H1 (cell line): ENCODE data around the gene TPMT. TPM values are rescaled to one million over a fixed set of nuclear protein-coding genes. Genes with fewer than 3 reads are reported as not detected.

Experiments used
- CHD7 ChIP-seq: fragments of 300-600 bp; sonication (generic); IDR thresholded peaks from 2 replicates; pipeline ENCODE4 v1.7.1; 2012; ENCODE audit warnings: low read length, moderate library complexity, mild to moderate bottlenecking, inconsistent platforms; ENCODE audit not compliant: insufficient replicate concordance
- CTCF ChIP-seq, 3 experiments: IDR thresholded peaks; 1 replicate in 2 of 3; 2 replicates in 1 of 3; pipeline versions ENCODE4 v1.5.1 to v1.6.1; 2011; ENCODE audit warnings: low read length in 3 of 3, mild to moderate bottlenecking in 3 of 3, inconsistent platforms in 2 of 3, low read depth in 1 of 3, moderate library complexity in 1 of 3; ENCODE audit not compliant: insufficient read depth in 1 of 3; ENCODE audit errors: control extremely low read depth in 1 of 3
- GABPA ChIP-seq: IDR thresholded peaks from 2 replicates; pipeline ENCODE4 v1.6.1; 2011; ENCODE audit warnings: mild to moderate bottlenecking, low read length, moderate library complexity, borderline replicate concordance; ENCODE audit not compliant: insufficient read depth
- HDAC2 ChIP-seq, 2 experiments: fragments of 300-600 bp in 1 of 2; sonication (generic) in 1 of 2; IDR thresholded peaks; 2 replicates each; pipeline ENCODE4 v1.6.1; 2011 to 2012; ENCODE audit warnings: low read depth in 2 of 2, low read length in 2 of 2, mild to moderate bottlenecking in 2 of 2, moderate library complexity in 2 of 2, borderline replicate concordance in 1 of 2, inconsistent platforms in 1 of 2
- JUND ChIP-seq: IDR thresholded peaks from 2 replicates; pipeline ENCODE4 v1.6.1; 2011; ENCODE audit warnings: mild to moderate bottlenecking, improper control_type of control experiment, low read length
- KDM5A ChIP-seq: fragments of 200-600 bp; IDR thresholded peaks from 2 replicates; pipeline ENCODE4 v1.7.1; 2012; ENCODE audit warnings: mild to moderate bottlenecking, low read length, inconsistent platforms, mixed read lengths
- PHF8 ChIP-seq: fragments of 200-600 bp; sonication (generic); conservative IDR thresholded peaks from 2 replicates; pipeline ENCODE4 v1.7.1; 2012; ENCODE audit warnings: low read depth, mild to moderate bottlenecking, inconsistent platforms, low read length, moderate library complexity
- RBBP5 ChIP-seq: IDR thresholded peaks from 2 replicates; pipeline ENCODE4 v1.7.1; 2012; ENCODE audit warnings: low read depth, mild to moderate bottlenecking, inconsistent platforms, low read length, moderate library complexity, borderline replicate concordance
- TBP ChIP-seq: IDR thresholded peaks from 2 replicates; pipeline ENCODE4 v1.6.1; 2011; ENCODE audit warnings: low read depth, low read length, improper control_type of control experiment
- polyA plus RNA-seq, 7 experiments: library from polyadenylated mRNA; depleted of rRNA in 3 of 7; stranded (reverse) in 5 of 7; unstranded in 2 of 7; fragments of >200 nt in 5 of 7; fragments of 200-250 nt in 2 of 7; gene quantifications; 1 replicate in 5 of 7; 2 replicates in 1 of 7; 4 replicates in 1 of 7; pipeline versions ENCODE4 v1.2.1 to v1.2.3, GENCODE V29; 2011 to 2013; ENCODE audit warnings: missing spikeins in 2 of 7, mixed read lengths in 2 of 7
- total RNA-seq: library from RNA; stranded (reverse); fragmentation: NEBNext Ultra II Directional; extraction: Animal tissue kit (Norgen Biotek cat#: 25700); gene quantifications from 2 replicates; pipeline ENCODE4 v1.2.1, GENCODE V29; 2021

Gene TPMT
- total and polyA plus RNA-seq, 2 of the 8 experiments (the other 6 are each of a cell fraction or from before 2014, with no cell fraction given) = 12.3 to 17.2 TPM

- TF ChIP-seq GABPA (no peak), KDM5A (no peak), TBP (no peak), HDAC2 (IDR thresholded peaks at IDR 0.05; ENCODE audit: borderline replicate concordance in 1 of 2, low read depth in 2 of 2, low read length in 2 of 2) (no peak), PHF8 (no peak), CHD7 (no peak), CTCF (IDR thresholded peaks at IDR 0.05; ENCODE audit: control extremely low read depth in 1 of 3, insufficient read depth in 1 of 3, low read depth in 1 of 3, low read length in 3 of 3) (no peak), RBBP5 (no peak), JUND (no peak)
Observed at GRCh38 chr6:18186033-18186432, 31.2 kb upstream of the TPMT start (continued).
